Neuronal stem cell (in vitro differentiated cells): ENCODE data around the gene OTOF.
A peak's percentile ranks its signal among the peaks of the same experiment; 100 is the strongest.

Source experiments
- DNase-seq: peaks from one replicate; pipeline ENCODE4 v3.0.0-alpha.2; 2013; ENCODE audit warnings: low spot score
- H2AFZ ChIP-seq: one replicate; pipeline ENCODE4 v1.6.1; 2013; ENCODE audit warnings: mild to moderate bottlenecking, low read length, inconsistent platforms
- H2AK5ac ChIP-seq: 2 replicates; pipeline ENCODE4 v1.6.1; 2013; ENCODE audit warnings: low read depth, mild to moderate bottlenecking, inconsistent platforms, low read length, moderate library complexity, mixed read lengths
- H2BK120ac ChIP-seq: 2 replicates; pipeline ENCODE4 v1.6.1; 2013; ENCODE audit warnings: low read depth, mild to moderate bottlenecking, inconsistent platforms, low read length, moderate library complexity, mixed read lengths
- H2BK12ac ChIP-seq: one replicate; pipeline ENCODE4 v1.6.1; 2013; ENCODE audit warnings: low read length, inconsistent platforms
- H2BK15ac ChIP-seq: 2 replicates; pipeline ENCODE4 v1.6.1; 2013; ENCODE audit warnings: mild to moderate bottlenecking, low read length, inconsistent platforms, mixed read lengths
- H2BK5ac ChIP-seq: one replicate; pipeline ENCODE4 v1.6.1; 2013; ENCODE audit warnings: inconsistent platforms, mild to moderate bottlenecking, low read length, moderate library complexity
- H3K14ac ChIP-seq: one replicate; pipeline ENCODE4 v1.6.1; 2013; ENCODE audit warnings: low read length, inconsistent platforms
- H3K18ac ChIP-seq: 2 replicates; pipeline ENCODE4 v1.6.1; 2013; ENCODE audit warnings: low read length, inconsistent platforms
- H3K23ac ChIP-seq: 2 replicates; pipeline ENCODE4 v1.6.1; 2013; ENCODE audit warnings: low read depth, mild to moderate bottlenecking, mixed read lengths, low read length, inconsistent platforms; ENCODE audit not compliant: poor library complexity
- H3K27ac ChIP-seq: replicated peaks from 3 replicates; pipeline ENCODE4 v1.5.1; 2013; ENCODE audit warnings: low read length, inconsistent platforms
- H3K27me3 ChIP-seq, 3 experiments: 2 replicates each; pipeline ENCODE4 v1.6.1; 2013; ENCODE audit warnings: low read length in 3 of 3, mild to moderate bottlenecking in 2 of 3, inconsistent platforms in 1 of 3, low read depth in 1 of 3, mixed read lengths in 1 of 3, moderate library complexity in 1 of 3; ENCODE audit not compliant: control insufficient read depth in 3 of 3, insufficient read depth in 3 of 3
- H3K36me3 ChIP-seq, 2 donors: replicated peaks in 1 of 2; 2 replicates each; pipeline ENCODE4 v1.6.1; 2013; ENCODE audit warnings: low read length in 2 of 2; ENCODE audit not compliant: control insufficient read depth in 2 of 2, insufficient read depth in 2 of 2
- H3K4ac ChIP-seq: 2 replicates; pipeline ENCODE4 v1.6.1; 2013; ENCODE audit warnings: inconsistent platforms, mild to moderate bottlenecking, low read length, moderate library complexity
- H3K4me1 ChIP-seq, 2 donors: 1 replicate in 1 of 2; 2 replicates in 1 of 2; pipeline ENCODE4 v1.6.1; 2013; ENCODE audit warnings: low read length in 2 of 2, low read depth in 1 of 2; ENCODE audit not compliant: control insufficient read depth in 2 of 2, insufficient read depth in 1 of 2
- H3K4me2 ChIP-seq: one replicate; pipeline ENCODE4 v1.6.1; 2013; ENCODE audit warnings: mild to moderate bottlenecking, low read length, inconsistent platforms; ENCODE audit not compliant: insufficient read depth, poor library complexity, severe bottlenecking
- H3K4me3 ChIP-seq, 2 donors: 2 replicates each; pipeline ENCODE4 v1.5.1; 2013; ENCODE audit warnings: low read length in 2 of 2, mild to moderate bottlenecking in 2 of 2, inconsistent platforms in 1 of 2, moderate library complexity in 1 of 2
- H3K79me1 ChIP-seq: one replicate; pipeline ENCODE4 v1.6.1; 2013; ENCODE audit warnings: low read depth, mild to moderate bottlenecking, inconsistent platforms, low read length, moderate library complexity
- H3K9ac ChIP-seq: one replicate; pipeline ENCODE4 v1.6.1; 2013; ENCODE audit warnings: mild to moderate bottlenecking, low read depth, low read length, inconsistent platforms; ENCODE audit not compliant: poor library complexity
- H3K9me3 ChIP-seq, 2 donors: replicated peaks in 1 of 2; 2 replicates each; pipeline versions ENCODE3 to v1.6.1; 2013; ENCODE audit warnings: low read length in 2 of 2, mild to moderate bottlenecking in 2 of 2, inconsistent platforms in 1 of 2, low read depth in 1 of 2, mixed read lengths in 1 of 2, moderate library complexity in 1 of 2; ENCODE audit not compliant: control insufficient read depth in 2 of 2, insufficient read depth in 1 of 2
- H4K8ac ChIP-seq: one replicate; pipeline ENCODE4 v1.6.1; 2013; ENCODE audit warnings: low read depth, mild to moderate bottlenecking, inconsistent platforms, low read length, moderate library complexity
- H4K91ac ChIP-seq: one replicate; pipeline ENCODE4 v1.6.1; 2013; ENCODE audit warnings: low read length, low read depth, mild to moderate bottlenecking, inconsistent platforms; ENCODE audit not compliant: poor library complexity
- WGBS, 2 donors: extraction: QIAGEN DNeasy Blood & Tissue Kit; methylation state at CpG; one replicate each; pipeline ENCODE4 v1.1.7; 2013; ENCODE audit warnings: missing lambda C conversion rate in 2 of 2, mixed read lengths in 1 of 2; ENCODE audit not compliant: insufficient read length in 2 of 2, insufficient replicate concordance in 1 of 2; ENCODE audit errors: extremely low coverage in 2 of 2; 5-methylcytosine and 5-hydroxymethylcytosine counted together

Gene OTOF

DNA sequence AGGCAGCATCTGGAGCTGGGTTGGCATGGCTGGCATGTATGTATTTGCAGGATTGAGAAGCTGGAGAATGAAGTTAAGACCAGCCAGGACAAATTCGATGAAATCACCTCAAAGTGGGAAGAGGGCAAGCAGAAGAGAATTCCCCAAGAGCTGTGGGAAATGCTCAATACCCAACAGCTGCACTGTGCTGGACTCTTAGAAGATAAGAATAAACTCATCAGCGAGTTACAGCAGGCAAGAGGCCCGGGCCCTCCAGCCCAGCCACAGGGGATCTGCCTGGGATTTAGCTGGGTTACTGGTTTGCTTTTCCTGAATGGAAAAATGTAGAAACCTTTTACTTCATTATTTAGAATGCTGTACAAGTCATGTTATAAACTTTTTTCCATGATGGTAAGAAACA lies 53.7 kb downstream of the OTOF start:
- no peak overlapping the region for H3K18ac ChIP-seq
- H3K27ac ChIP-seq: no peak overlapping the region
- no peaks in the 10 kb centered on the region for H3K36me3 ChIP-seq
- H3K4me2 ChIP-seq: no peak overlapping the region
- peaks cover 0 to 9% of the 10 kb centered on the region in 2 donors for H3K4me1 ChIP-seq
- no peaks in the 10 kb centered on the region for H3K79me1 ChIP-seq
- no peaks in the 10 kb centered on the region for H3K9me3 ChIP-seq
- no CpG with 5 or more reads among the region's 3 CpGs for WGBS, 2 donors
- H3K23ac ChIP-seq: no peak overlapping the region
- no peak overlapping the region for H3K4me3 ChIP-seq
- H3K14ac ChIP-seq: no peak overlapping the region
- no peak overlapping the region for H4K91ac ChIP-seq
- DNase-seq: no peak
- H2BK15ac ChIP-seq: no peak overlapping the region
- no peak overlapping the region for H2AK5ac ChIP-seq
- no peak overlapping the region for H4K8ac ChIP-seq
- no peak overlapping the region for H2AFZ ChIP-seq
- H3K9ac ChIP-seq: no peak overlapping the region
- no peaks in the 10 kb centered on the region for H3K27me3 ChIP-seq
- H2BK12ac ChIP-seq: no peak overlapping the region
- H2BK5ac ChIP-seq: no peak overlapping the region
- no peak overlapping the region for H2BK120ac ChIP-seq
- H3K4ac ChIP-seq: no peak overlapping the region

DNA sequence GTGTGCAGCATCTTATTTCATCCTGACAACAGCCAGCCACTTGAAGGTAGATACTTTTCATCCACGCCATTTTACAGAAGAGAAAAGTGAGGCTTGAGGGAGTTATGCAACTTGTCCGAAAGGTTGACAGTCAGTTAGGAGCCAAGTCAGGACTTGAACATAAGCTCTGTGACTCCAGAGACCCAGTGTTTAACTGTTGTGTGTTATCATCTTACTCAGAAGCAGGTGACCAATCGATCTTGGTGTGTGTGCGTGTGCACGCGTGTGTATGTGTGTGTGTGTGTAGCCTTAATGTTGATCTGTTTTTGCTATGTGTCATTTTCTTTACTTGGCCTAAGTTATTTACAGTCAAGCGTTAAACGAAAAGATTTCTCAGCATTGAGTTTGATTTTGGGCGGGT lies 54.2 kb downstream of the OTOF start:
- Histone ChIP-seq H2BK120ac (no peak overlapping the region), H3K4me1 (peaks cover 0 to 9% of the 10 kb centered on the region in 2 donors), H3K9ac (no peak overlapping the region), H3K4ac (no peak overlapping the region), H3K9me3 (no peaks in the 10 kb centered on the region), H3K18ac (no peak overlapping the region), H2BK15ac (no peak overlapping the region), H2BK12ac (no peak overlapping the region), H3K79me1 (no peaks in the 10 kb centered on the region), H2AFZ (no peak overlapping the region), H3K27me3 (no peaks in the 10 kb centered on the region), H3K27ac (no peak overlapping the region), H3K14ac (no peak overlapping the region), H4K8ac (no peak overlapping the region), H4K91ac (no peak overlapping the region), H2BK5ac (no peak overlapping the region), H3K4me3 (no peak overlapping the region), H2AK5ac (no peak overlapping the region), H3K4me2 (no peak overlapping the region), H3K23ac (no peak overlapping the region), H3K36me3 (no peaks in the 10 kb centered on the region)
- WGBS, 2 donors: no CpG with 5 or more reads among the region's 9 CpGs
- no peak for DNase-seq

GRCh38 chr2:26422947-26423629 lies 54.8 kb downstream of the OTOF start:
- no peaks in the 10 kb centered on the region for H3K27me3 ChIP-seq
- no peak overlapping the region for H2BK15ac ChIP-seq
- peaks cover 0 to 9% of the 10 kb centered on the region in 2 donors for H3K4me1 ChIP-seq
- no peak overlapping the region for H2BK12ac ChIP-seq
- H2AK5ac ChIP-seq: no peak overlapping the region
- no peak overlapping the region for H3K4ac ChIP-seq
- H4K8ac ChIP-seq: no peak overlapping the region
- no peak overlapping the region for H3K4me3 ChIP-seq
- H4K91ac ChIP-seq: no peak overlapping the region
- no peak overlapping the region for H2BK120ac ChIP-seq
- H3K9ac ChIP-seq: no peak overlapping the region
- WGBS, 2 donors: no CpG with 5 or more reads among the region's 9 CpGs
- H3K18ac ChIP-seq: no peak overlapping the region
- no peak overlapping the region for H3K4me2 ChIP-seq
- H3K27ac ChIP-seq: no peak overlapping the region
- H2BK5ac ChIP-seq: no peak overlapping the region
- no peak overlapping the region for H3K14ac ChIP-seq
- no peaks in the 10 kb centered on the region for H3K9me3 ChIP-seq
- H2AFZ ChIP-seq: peak overlapping the region; percentile 68
- no peak for DNase-seq
- no peak overlapping the region for H3K23ac ChIP-seq
- no peaks in the 10 kb centered on the region for H3K36me3 ChIP-seq
- no peaks in the 10 kb centered on the region for H3K79me1 ChIP-seq

GRCh38 chr2:26421961-26422360 lies 56.0 kb downstream of the OTOF start:
- H2BK12ac ChIP-seq: no peak overlapping the region
- H3K4ac ChIP-seq: no peak overlapping the region
- H4K8ac ChIP-seq: no peak overlapping the region
- H2BK120ac ChIP-seq: no peak overlapping the region
- no peak overlapping the region for H3K14ac ChIP-seq
- no peak overlapping the region for H2AK5ac ChIP-seq
- H3K9me3 ChIP-seq: no peaks in the 10 kb centered on the region
- peaks cover 0 to 9% of the 10 kb centered on the region in 2 donors for H3K4me1 ChIP-seq
- no CpG with 5 or more reads among the region's 5 CpGs for WGBS, 2 donors
- no peak overlapping the region for H3K4me3 ChIP-seq
- H3K4me2 ChIP-seq: no peak overlapping the region
- no peak overlapping the region for H4K91ac ChIP-seq
- no peaks in the 10 kb centered on the region for H3K27me3 ChIP-seq
- H3K23ac ChIP-seq: no peak overlapping the region
- no peak overlapping the region for H3K9ac ChIP-seq
- no peaks in the 10 kb centered on the region for H3K79me1 ChIP-seq
- H3K36me3 ChIP-seq: no peaks in the 10 kb centered on the region
- no peak overlapping the region for H3K18ac ChIP-seq
- H2AFZ ChIP-seq: no peak overlapping the region
- no peak for DNase-seq
- no peak overlapping the region for H2BK15ac ChIP-seq
- H3K27ac ChIP-seq: no peak overlapping the region
- no peak overlapping the region for H2BK5ac ChIP-seq
